ENCODE measurements around the gene GRIK4.

- TF ChIP-seq SIN3A (IDR thresholded peaks at IDR 0.05; ENCODE audit: borderline replicate concordance, insufficient read depth, low read length): no peak
- no peak for TF ChIP-seq TAF1 (IDR thresholded peaks at IDR 0.05; ENCODE audit: borderline replicate concordance, insufficient read depth, low read length)
- no peak for TF ChIP-seq POLR2AphosphoS5 (IDR thresholded peaks at IDR 0.05; ENCODE audit: low read depth, low read length)
- no peak for TF ChIP-seq REST (IDR thresholded peaks at IDR 0.05; ENCODE audit: insufficient read depth in 1 of 2, low read depth in 2 of 2, low read length in 2 of 2)
- no peak for TF ChIP-seq FOXP2 (optimal IDR thresholded peaks at IDR 0.05; ENCODE audit: borderline replicate concordance, extremely low read depth, extremely low read length, insufficient read depth)
Observed at GRCh38 chr11:120832481-120833238, 321.1 kb downstream of the GRIK4 start.

Data from PFSK-1 (cell line).